ACC112 (cell line): ENCODE data around the gene CYYR1.

Source experiments
- H2AFZ ChIP-seq: fragments of 200-600 bp; sonication (generic); one replicate; pipeline ENCODE4 v1.6.0; 2017; ENCODE audit warnings: antibody characterized with exemption, low read length; ENCODE audit not compliant: unreplicated experiment
- H3K27ac ChIP-seq: fragments of 200-600 bp; sonication (generic); 2 replicates; pipeline ENCODE4 v1.5.1; 2014; ENCODE audit warnings: low read depth, mild to moderate bottlenecking, antibody characterized with exemption, low read length, moderate library complexity
- H3K27me3 ChIP-seq: fragments of 200-600 bp; sonication (generic); 2 replicates; pipeline ENCODE4 v1.6.1; 2014; ENCODE audit warnings: mild to moderate bottlenecking, antibody characterized with exemption, low read length, moderate library complexity, mixed read lengths; ENCODE audit not compliant: insufficient read depth
- H3K36me3 ChIP-seq: fragments of 200-600 bp; sonication (generic); 2 replicates; pipeline ENCODE4 v1.6.1; 2016; ENCODE audit warnings: mild to moderate bottlenecking, antibody characterized with exemption, low read length, moderate library complexity, mixed read lengths; ENCODE audit not compliant: insufficient read depth
- H3K4me1 ChIP-seq: fragments of 200-600 bp; sonication (generic); one replicate; pipeline ENCODE4 v1.6.1; 2016; ENCODE audit warnings: low read length, mixed read lengths; ENCODE audit not compliant: insufficient read depth, unreplicated experiment, control insufficient read depth
- H3K4me3 ChIP-seq: fragments of 200-600 bp; sonication (generic); 2 replicates; pipeline ENCODE4 v1.5.1; 2014; ENCODE audit warnings: mild to moderate bottlenecking, low read depth, low read length
- H3K79me2 ChIP-seq: fragments of 200-600 bp; sonication (generic); one replicate; pipeline ENCODE4 v1.6.0; 2016; ENCODE audit warnings: low read length; ENCODE audit not compliant: control insufficient read depth, unreplicated experiment, insufficient read depth

Gene CYYR1

GRCh38 chr21:26495283-26495849 lies 77.7 kb downstream of the CYYR1 start:
- H3K79me2 ChIP-seq, result no peaks in the 10 kb centered on the region
- H3K27me3 ChIP-seq, result no peaks in the 10 kb centered on the region
- no peaks in the 10 kb centered on the region for H3K36me3 ChIP-seq
- H2AFZ ChIP-seq, result no peak overlapping the region
- no peaks in the 10 kb centered on the region for H3K4me1 ChIP-seq
- H3K27ac ChIP-seq, result no peak overlapping the region
- H3K4me3 ChIP-seq, result no peak overlapping the region

GRCh38 chr21:26491663-26492062 lies 81.4 kb downstream of the CYYR1 start:
- no peak overlapping the region for H2AFZ ChIP-seq
- H3K4me1 ChIP-seq, result no peaks in the 10 kb centered on the region
- no peak overlapping the region for H3K27ac ChIP-seq
- H3K79me2 ChIP-seq, result no peaks in the 10 kb centered on the region
- H3K27me3 ChIP-seq, result no peaks in the 10 kb centered on the region
- no peak overlapping the region for H3K4me3 ChIP-seq
- no peaks in the 10 kb centered on the region for H3K36me3 ChIP-seq

- Histone ChIP-seq H3K79me2 (no peaks in the 10 kb centered on the region), H3K4me3 (no peak overlapping the region), H3K27ac (no peak overlapping the region), H2AFZ (no peak overlapping the region), H3K27me3 (no peaks in the 10 kb centered on the region), H3K36me3 (no peaks in the 10 kb centered on the region), H3K4me1 (no peaks in the 10 kb centered on the region)
These were observed 82.3 kb downstream of the CYYR1 start for GRCh38 chr21:26490771-26491170.

GRCh38 chr21:26489781-26490180 lies 83.3 kb downstream of the CYYR1 start:
- no peaks in the 10 kb centered on the region for H3K36me3 ChIP-seq
- no peak overlapping the region for H3K4me3 ChIP-seq
- H3K27me3 ChIP-seq, result no peaks in the 10 kb centered on the region
- no peaks in the 10 kb centered on the region for H3K4me1 ChIP-seq
- H2AFZ ChIP-seq, result no peak overlapping the region
- H3K27ac ChIP-seq, result no peak overlapping the region
- no peaks in the 10 kb centered on the region for H3K79me2 ChIP-seq

- no peaks in the 10 kb centered on the region for H3K36me3 ChIP-seq
- H3K4me3 ChIP-seq, result no peak overlapping the region
- no peaks in the 10 kb centered on the region for H3K79me2 ChIP-seq
- no peak overlapping the region for H2AFZ ChIP-seq
- H3K4me1 ChIP-seq, result no peaks in the 10 kb centered on the region
- H3K27me3 ChIP-seq, result no peaks in the 10 kb centered on the region
- H3K27ac ChIP-seq, result no peak overlapping the region
These were observed 85.1 kb downstream of the CYYR1 start for GRCh38 chr21:26487981-26488480.

- Histone ChIP-seq H2AFZ (no peak overlapping the region), H3K27me3 (no peaks in the 10 kb centered on the region), H3K79me2 (no peaks in the 10 kb centered on the region), H3K4me1 (no peaks in the 10 kb centered on the region), H3K36me3 (no peaks in the 10 kb centered on the region), H3K4me3 (no peak overlapping the region), H3K27ac (no peak overlapping the region)
These were observed 99.6 kb downstream of the CYYR1 start for GRCh38 chr21:26473471-26473870.

- Histone ChIP-seq H3K27ac (no peak overlapping the region), H2AFZ (no peak overlapping the region), H3K79me2 (no peaks in the 10 kb centered on the region), H3K4me3 (no peak overlapping the region), H3K36me3 (no peaks in the 10 kb centered on the region), H3K27me3 (no peaks in the 10 kb centered on the region), H3K4me1 (no peaks in the 10 kb centered on the region)
These were observed 102.0 kb downstream of the CYYR1 start for GRCh38 chr21:26471099-26471471.

GRCh38 chr21:26470351-26471098 lies 102.6 kb downstream of the CYYR1 start:
- no peaks in the 10 kb centered on the region for H3K27me3 ChIP-seq
- no peaks in the 10 kb centered on the region for H3K4me1 ChIP-seq
- no peaks in the 10 kb centered on the region for H3K36me3 ChIP-seq
- no peak overlapping the region for H3K27ac ChIP-seq
- H3K4me3 ChIP-seq, result no peak overlapping the region
- H3K79me2 ChIP-seq, result no peaks in the 10 kb centered on the region
- H2AFZ ChIP-seq, result no peak overlapping the region

GRCh38 chr21:26469789-26470188 lies 103.3 kb downstream of the CYYR1 start:
- no peaks in the 10 kb centered on the region for H3K79me2 ChIP-seq
- H3K4me3 ChIP-seq, result no peak overlapping the region
- H3K4me1 ChIP-seq, result no peaks in the 10 kb centered on the region
- H3K27me3 ChIP-seq, result no peaks in the 10 kb centered on the region
- no peaks in the 10 kb centered on the region for H3K36me3 ChIP-seq
- H2AFZ ChIP-seq, result no peak overlapping the region
- no peak overlapping the region for H3K27ac ChIP-seq

GRCh38 chr21:26465916-26466315 lies 107.2 kb downstream of the CYYR1 start:
- Histone ChIP-seq H3K27ac (no peak overlapping the region), H3K27me3 (no peaks in the 10 kb centered on the region), H3K36me3 (no peaks in the 10 kb centered on the region), H3K4me3 (no peak overlapping the region), H2AFZ (no peak overlapping the region), H3K4me1 (no peaks in the 10 kb centered on the region), H3K79me2 (no peaks in the 10 kb centered on the region)

GRCh38 chr21:26461500-26461899 lies 111.6 kb downstream of the CYYR1 start:
- no peak overlapping the region for H2AFZ ChIP-seq
- H3K79me2 ChIP-seq, result no peaks in the 10 kb centered on the region
- no peaks in the 10 kb centered on the region for H3K27me3 ChIP-seq
- no peaks in the 10 kb centered on the region for H3K36me3 ChIP-seq
- H3K27ac ChIP-seq, result no peak overlapping the region
- H3K4me1 ChIP-seq, result no peaks in the 10 kb centered on the region
- no peak overlapping the region for H3K4me3 ChIP-seq
